Occipital lobe (tissue), 2 donors: ENCODE measurements around the gene UCP3. TPM values are rescaled to one million over a fixed set of nuclear protein-coding genes. Genes with fewer than 3 reads are reported as not detected.

Experiments used
- DNase-seq: peaks from one replicate; lab custom pipeline; 2025; lab: John Stamatoyannopoulos, UW
- total RNA-seq: library from RNA; depleted of rRNA; stranded (reverse); fragments of >200 nt; gene quantifications from one replicate; pipeline ENCODE4 v1.2.3, GENCODE V29; 2014

The UCP3 gene
- total RNA-seq, 1 donor from 2014 or later = 0.62 TPM

- DNase-seq = peak; percentile 40
Observed at GRCh38 chr11:74018331-74019005, 9.6 kb upstream of the UCP3 start.

DNA sequence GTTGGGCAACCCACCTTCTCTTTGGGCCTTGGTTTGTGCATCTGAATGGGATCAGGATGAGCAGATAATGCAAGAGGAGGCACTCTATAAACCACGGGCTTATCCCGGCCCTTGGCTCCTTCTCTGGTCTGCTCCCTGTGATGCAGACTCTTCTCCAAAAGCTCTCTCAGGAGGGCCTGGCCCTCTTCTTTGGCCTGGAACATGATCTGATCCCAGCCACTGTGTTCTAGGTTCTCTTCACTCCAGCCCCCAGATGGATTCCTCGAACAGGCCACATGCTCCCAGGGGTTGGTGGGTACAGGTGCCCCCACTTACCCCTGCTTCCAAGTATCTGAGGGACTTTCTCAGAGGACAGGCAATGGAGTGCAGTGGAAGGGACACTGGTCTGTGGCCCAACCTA, 8.7 kb upstream of the UCP3 start:
- DNase-seq = no peak

- no peak for DNase-seq
Observed at GRCh38 chr11:74015919-74016684, 7.2 kb upstream of the UCP3 start.

DNA sequence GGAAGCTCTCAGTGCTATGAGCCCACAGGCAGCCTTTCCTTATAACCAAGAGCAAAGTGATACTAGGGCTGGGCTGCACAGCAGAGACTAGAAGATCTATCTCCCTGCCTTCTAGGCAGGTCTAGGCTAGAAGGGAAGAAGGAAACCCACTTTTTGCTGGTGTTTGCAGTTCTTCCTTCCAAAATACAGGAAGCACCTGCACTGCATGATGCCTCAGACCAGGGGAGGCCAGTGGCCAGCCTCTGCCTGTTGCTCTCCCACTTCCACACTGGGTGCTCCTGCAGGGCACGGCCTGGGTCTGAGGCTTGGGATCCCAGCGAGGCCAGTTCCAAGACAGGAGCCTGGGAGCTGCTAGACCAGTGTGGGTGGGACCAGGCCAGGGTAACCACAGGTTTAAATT, 6.0 kb upstream of the UCP3 start:
- DNase-seq = no peak

GRCh38 chr11:74013141-74013540, 4.3 kb upstream of the UCP3 start:
- no peak for DNase-seq

- no peak for DNase-seq
Observed at GRCh38 chr11:74012074-74012809, 3.4 kb upstream of the UCP3 start.

DNA sequence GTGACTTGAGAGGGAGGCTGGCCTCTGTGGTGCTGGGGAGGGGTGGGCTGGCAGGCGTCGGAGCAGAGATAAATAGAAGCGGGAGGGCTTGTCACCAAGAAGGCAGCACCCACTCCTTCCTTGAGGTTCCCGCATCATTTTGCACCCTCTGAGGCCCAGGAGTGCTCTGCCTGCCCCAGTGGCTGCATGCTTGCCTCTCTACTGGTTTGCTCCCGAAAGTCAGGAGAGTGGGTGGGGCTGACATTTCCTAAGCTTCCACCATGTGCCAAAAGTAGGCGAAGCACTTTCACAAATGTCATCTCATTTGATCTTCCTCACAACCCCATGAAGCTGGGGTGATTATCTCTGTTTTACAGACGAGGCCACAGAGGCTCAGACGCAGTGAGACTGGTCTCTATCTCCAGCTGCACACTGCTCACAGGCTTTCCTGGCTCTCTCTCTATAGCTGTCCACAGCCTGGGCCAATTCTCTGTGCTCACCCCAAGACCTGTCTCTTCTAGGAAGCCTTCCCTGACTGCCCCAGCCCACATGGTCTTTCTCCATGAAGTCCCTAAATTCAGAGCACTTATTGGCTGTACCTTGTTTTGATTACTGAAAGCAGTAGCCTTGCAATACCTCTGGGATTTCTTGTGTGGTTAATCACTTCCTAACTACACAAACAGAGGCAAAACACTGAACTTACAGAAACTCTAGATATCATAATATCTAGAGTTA, 2.6 kb upstream of the UCP3 start:
- no peak for DNase-seq

- no peak for DNase-seq
Observed at GRCh38 chr11:74010306-74011300, 1.7 kb upstream of the UCP3 start.

GRCh38 chr11:74009675-74010305, 905 bp upstream of the UCP3 start:
- no peak for DNase-seq

DNA sequence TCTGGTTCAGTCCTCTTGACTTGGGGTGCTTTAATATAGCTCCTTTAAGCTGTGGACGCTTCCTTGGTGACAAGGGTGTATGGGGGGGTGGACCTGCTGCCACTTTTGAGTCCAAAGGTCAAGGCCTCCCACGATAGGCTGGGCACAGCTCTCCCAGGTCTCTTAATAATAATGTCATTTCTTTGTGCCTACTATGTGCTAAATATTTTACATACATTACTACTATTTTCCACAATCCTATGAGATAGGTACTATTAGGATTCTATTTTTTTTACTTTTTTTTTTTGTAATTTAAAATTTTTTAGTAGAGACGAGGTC, 304 bp upstream of the UCP3 start:
- DNase-seq = no peak

DNA sequence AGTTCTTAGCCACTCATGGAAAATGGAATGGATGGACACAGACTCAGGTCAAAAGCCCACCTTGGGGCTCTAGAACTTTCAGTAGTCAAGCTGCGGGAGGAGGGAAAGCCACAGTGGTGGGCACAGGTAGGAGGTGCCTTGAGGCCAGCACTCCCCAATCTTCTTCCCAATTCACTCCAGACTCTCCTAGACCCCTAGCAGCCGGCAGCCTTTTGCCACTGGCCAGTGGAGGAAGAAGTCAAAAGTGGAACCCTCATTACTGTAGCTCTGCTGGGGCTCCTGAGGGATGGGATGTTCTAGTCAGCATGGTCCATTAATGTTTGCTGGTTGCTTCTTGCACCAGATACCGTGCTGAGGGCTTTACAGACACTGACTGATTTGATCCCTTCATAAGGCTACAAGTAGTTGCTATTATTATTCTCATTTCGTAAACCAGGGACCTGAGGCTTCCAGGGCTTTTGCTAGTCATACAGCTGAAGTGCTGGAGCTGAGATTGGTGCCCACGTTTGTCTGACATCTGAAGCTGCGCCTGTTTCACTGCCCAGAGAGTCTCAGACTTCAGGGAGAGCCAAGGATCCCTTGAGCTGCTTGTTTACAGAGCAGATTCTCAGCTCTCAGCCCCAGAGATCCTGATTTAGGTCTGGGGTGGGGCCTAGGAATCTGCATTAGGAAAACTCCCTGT, 1.1 kb downstream of the UCP3 start:
- no peak for DNase-seq

GRCh38 chr11:74006743-74007304, 2.1 kb downstream of the UCP3 start:
- DNase-seq = no peak

DNA sequence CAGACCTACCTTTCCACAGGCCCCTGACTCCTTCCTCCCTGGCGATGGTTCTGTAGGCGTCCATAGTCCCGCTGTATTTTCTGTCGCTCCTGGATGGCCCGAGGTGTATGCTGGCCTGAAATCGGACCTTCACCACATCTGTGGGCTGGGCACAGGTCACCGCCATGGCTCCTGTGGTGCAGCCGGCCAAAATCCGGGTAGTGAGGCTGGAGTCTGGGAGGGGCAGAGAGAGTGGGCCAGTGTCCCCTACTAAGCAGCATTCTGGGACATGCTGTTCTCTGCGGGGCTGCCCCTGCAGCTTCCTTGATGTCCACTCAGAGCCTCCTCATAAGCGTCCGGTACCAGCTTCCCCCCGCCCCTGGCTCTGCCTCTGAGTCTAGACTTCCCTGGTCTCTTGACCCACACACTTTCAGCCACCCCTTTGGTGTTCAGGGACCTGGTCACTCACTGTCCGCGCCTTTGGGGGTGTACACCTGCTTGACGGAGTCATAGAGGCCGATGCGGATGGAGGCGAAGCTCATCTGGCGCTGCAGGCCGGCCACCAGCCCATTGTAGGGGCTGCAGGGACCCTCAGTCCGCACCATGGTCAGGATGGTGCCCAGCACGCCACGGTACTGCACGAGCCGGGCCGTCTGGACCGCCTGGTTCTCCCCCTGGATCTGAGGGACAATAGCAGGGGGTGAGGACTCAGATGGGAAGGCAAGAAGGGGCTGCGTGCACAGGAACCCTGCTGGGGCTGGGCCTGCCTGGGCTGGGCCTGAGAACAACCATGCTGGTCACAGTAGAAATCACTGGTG, 3.0 kb downstream of the UCP3 start:
- no peak for DNase-seq

GRCh38 chr11:74004759-74005615, 3.9 kb downstream of the UCP3 start:
- no peak for DNase-seq

GRCh38 chr11:74004046-74004695, 4.7 kb downstream of the UCP3 start:
- no peak for DNase-seq

DNA sequence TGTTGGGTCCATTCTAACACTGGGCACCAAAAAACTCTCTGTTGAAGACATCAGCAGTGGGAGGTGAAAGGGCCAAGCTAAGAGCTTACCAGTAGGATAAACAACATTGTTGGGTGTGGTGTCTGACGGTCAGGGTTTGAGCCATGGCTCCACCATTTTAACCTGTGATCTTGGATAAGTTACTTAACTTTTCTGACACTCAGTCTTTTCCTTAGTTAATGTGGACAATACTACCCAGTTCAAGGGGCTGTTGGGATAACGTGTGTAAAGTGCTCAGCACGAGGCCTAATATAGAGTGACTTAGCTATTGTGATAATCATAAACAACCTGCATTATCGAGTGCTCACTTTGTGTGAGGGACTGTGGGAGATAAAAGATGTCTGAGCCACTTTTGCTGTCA, 6.1 kb downstream of the UCP3 start:
- no peak for DNase-seq

DNA sequence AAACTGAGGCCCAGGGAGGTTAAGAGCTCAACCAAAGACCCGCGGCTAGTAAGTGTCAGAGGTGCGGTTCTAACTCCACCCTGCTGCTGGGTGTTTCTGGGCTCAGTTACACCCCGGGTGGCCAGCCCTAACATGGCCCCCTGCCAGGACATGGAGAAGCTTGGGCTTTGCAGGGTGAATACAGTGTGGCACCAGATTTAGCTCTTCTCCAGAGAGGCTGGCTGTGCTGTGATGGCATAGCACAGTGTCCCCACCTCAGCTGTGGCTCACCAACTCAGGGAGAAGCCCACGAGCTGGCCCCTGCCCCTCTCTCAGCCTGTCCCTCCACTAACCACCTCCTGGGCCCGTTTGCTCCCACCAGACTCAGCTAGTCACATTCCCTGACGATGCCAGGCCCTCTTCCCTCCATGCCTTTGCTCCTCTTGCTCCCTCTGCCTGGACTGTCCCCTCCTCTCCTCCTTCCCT, 7.0 kb downstream of the UCP3 start:
- no peak for DNase-seq
